Smooth muscle cell (in vitro differentiated cells): ENCODE measurements around the gene AQP5. TPM values are rescaled to one million over a fixed set of nuclear protein-coding genes. Genes with fewer than 3 reads are reported as not detected.

ENCODE experiments used
- DNase-seq: peaks from one replicate; lab custom pipeline; 2025; ENCODE audit not compliant: unreplicated experiment; lab: John Stamatoyannopoulos, UW
- H2AFZ ChIP-seq: fragments of 200-600 bp; sonication (generic); 2 replicates; pipeline ENCODE4 v1.6.0; 2016; ENCODE audit warnings: antibody characterized with exemption, low read depth, mild to moderate bottlenecking
- H3F3A ChIP-seq: fragments of 200-600 bp; sonication (generic); 2 replicates; pipeline ENCODE4 v1.6.0; 2017; ENCODE audit warnings: antibody characterized with exemption, low read depth
- H3K27ac ChIP-seq: fragments of 200-600 bp; sonication (generic); 2 replicates; pipeline ENCODE4 v1.5.1; 2016; ENCODE audit warnings: low read depth, mild to moderate bottlenecking
- H3K27me3 ChIP-seq: fragments of 200-600 bp; sonication (generic); 2 replicates; pipeline ENCODE4 v1.6.1; 2016; ENCODE audit warnings: low read depth, mild to moderate bottlenecking
- H3K36me3 ChIP-seq: fragments of 200-600 bp; sonication (generic); 2 replicates; pipeline ENCODE4 v1.5.1; 2016; ENCODE audit warnings: low read depth
- H3K4me1 ChIP-seq: fragments of 200-600 bp; sonication (generic); 2 replicates; pipeline ENCODE4 v1.5.1; 2016; ENCODE audit warnings: low read depth
- H3K4me2 ChIP-seq: fragments of 200-600 bp; sonication (generic); 2 replicates; pipeline ENCODE4 v1.6.0; 2016; ENCODE audit warnings: mild to moderate bottlenecking
- H3K4me3 ChIP-seq: fragments of 200-600 bp; sonication (generic); 2 replicates; pipeline ENCODE4 v1.5.1; 2016; ENCODE audit warnings: mild to moderate bottlenecking
- H3K79me2 ChIP-seq: fragments of 200-600 bp; sonication (generic); 2 replicates; pipeline ENCODE4 v1.6.0; 2016; ENCODE audit warnings: low read depth, mild to moderate bottlenecking
- H3K9ac ChIP-seq: fragments of 200-600 bp; sonication (generic); 2 replicates; pipeline ENCODE4 v1.6.0; 2016; ENCODE audit warnings: low read depth
- H3K9me3 ChIP-seq: fragments of 200-600 bp; sonication (generic); replicated peaks from 2 replicates; pipeline ENCODE4 v1.5.1; 2016; ENCODE audit warnings: low read depth
- H4K20me1 ChIP-seq: fragments of 200-600 bp; sonication (generic); 2 replicates; pipeline ENCODE4 v1.6.0; 2016; ENCODE audit warnings: low read depth
- WGBS: methylation state at CpG from one replicate; pipeline ENCODE4 v1.1.7; 2016; ENCODE audit warnings: low lambda C conversion rate; 5-methylcytosine and 5-hydroxymethylcytosine counted together
- polyA plus RNA-seq: library from polyadenylated mRNA; unstranded; fragments of >200 nt; fragmentation: Nextera tagmentation; extraction: Ambion mirVana; gene quantifications from 2 replicates; pipeline ENCODE4 v1.2.1, GENCODE V29; 2016
- total RNA-seq: library from RNA; depleted of rRNA; stranded (reverse); fragments of >200 nt; gene quantifications from 2 replicates; pipeline ENCODE4 v1.2.3, GENCODE V29; 2014
- TF ChIP-seq, protein P1 (sequence below): fragments of 200-600 bp; sonication (generic); IDR thresholded peaks from 2 replicates; pipeline ENCODE4 v1.5.1; 2017; ENCODE audit warnings: borderline replicate concordance, mild to moderate bottlenecking, antibody characterized with exemption; ENCODE audit not compliant: insufficient read depth, poor library complexity, severe bottlenecking

The AQP5 gene
- total and polyA plus RNA-seq, 2 experiments from 2014 or later: not detected

DNA sequence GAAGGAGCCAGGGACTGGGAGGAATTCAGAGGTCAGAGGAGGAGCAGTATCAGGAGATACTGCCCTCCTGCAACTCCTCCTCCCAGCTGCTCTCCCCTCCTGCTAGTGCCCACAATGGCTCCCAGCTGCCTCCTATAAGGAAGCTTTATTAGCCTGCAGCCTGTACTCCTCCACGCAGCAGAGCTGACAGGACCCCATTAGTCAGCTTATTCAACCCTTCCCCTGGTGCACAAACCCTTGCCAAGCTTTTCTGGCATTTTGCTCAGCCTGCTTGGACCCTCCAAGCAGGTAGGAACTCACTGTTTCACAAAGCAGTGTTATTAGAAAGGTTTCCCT is 18.1 kb upstream of the AQP5 start:
- H3K4me3 ChIP-seq: no peak overlapping the region
- no peaks in the 10 kb centered on the region for H3K79me2 ChIP-seq
- H3K4me1 ChIP-seq: peaks cover 4% of the 10 kb centered on the region
- TF ChIP-seq, protein P1, sequence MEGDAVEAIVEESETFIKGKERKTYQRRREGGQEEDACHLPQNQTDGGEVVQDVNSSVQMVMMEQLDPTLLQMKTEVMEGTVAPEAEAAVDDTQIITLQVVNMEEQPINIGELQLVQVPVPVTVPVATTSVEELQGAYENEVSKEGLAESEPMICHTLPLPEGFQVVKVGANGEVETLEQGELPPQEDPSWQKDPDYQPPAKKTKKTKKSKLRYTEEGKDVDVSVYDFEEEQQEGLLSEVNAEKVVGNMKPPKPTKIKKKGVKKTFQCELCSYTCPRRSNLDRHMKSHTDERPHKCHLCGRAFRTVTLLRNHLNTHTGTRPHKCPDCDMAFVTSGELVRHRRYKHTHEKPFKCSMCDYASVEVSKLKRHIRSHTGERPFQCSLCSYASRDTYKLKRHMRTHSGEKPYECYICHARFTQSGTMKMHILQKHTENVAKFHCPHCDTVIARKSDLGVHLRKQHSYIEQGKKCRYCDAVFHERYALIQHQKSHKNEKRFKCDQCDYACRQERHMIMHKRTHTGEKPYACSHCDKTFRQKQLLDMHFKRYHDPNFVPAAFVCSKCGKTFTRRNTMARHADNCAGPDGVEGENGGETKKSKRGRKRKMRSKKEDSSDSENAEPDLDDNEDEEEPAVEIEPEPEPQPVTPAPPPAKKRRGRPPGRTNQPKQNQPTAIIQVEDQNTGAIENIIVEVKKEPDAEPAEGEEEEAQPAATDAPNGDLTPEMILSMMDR: no peak
- H3K27ac ChIP-seq: no peak overlapping the region
- no peak overlapping the region for H3K4me2 ChIP-seq
- no peak overlapping the region for H3K9ac ChIP-seq
- H3K36me3 ChIP-seq: no peaks in the 10 kb centered on the region
- 94% methylated on average over 1 of the region's 1 CpG for WGBS
- H4K20me1 ChIP-seq: no peaks in the 10 kb centered on the region
- no peaks in the 10 kb centered on the region for H3F3A ChIP-seq
- no peaks in the 10 kb centered on the region for H3K27me3 ChIP-seq
- H2AFZ ChIP-seq: no peak overlapping the region
- DNase-seq: no peak
- no peaks in the 10 kb centered on the region for H3K9me3 ChIP-seq

GRCh38 chr12:49944046-49944445 is 17.6 kb upstream of the AQP5 start:
- Histone ChIP-seq H3K4me3 (no peak overlapping the region), H3K4me2 (no peak overlapping the region), H3F3A (no peaks in the 10 kb centered on the region), H2AFZ (no peak overlapping the region), H4K20me1 (no peaks in the 10 kb centered on the region), H3K4me1 (peaks cover 4% of the 10 kb centered on the region), H3K36me3 (no peaks in the 10 kb centered on the region), H3K79me2 (no peaks in the 10 kb centered on the region), H3K9me3 (no peaks in the 10 kb centered on the region), H3K9ac (no peak overlapping the region), H3K27ac (no peak overlapping the region), H3K27me3 (no peaks in the 10 kb centered on the region)
- WGBS: 94% methylated on average over 5 of the region's 5 CpGs
- DNase-seq: no peak
- TF ChIP-seq, protein P1: no peak

DNA sequence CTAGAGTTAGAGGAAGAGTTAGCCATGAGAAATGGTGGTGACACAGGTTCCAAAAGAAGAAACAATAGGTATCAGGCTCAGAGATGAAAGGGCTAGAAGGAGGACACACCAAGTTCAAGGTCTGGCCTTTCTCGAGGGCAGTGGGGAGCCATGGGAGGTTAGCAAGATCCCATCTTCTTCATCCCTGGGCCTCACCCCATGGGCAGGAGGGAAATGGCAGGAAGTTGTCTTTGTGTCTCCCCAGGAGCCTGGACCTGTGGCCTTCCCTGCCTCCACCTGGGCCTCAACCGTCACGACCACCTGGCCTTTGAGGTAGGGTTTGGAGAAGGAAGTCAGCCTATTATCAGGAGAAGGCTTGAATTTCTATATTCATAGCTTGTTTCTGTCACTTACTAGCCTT is 17.0 kb upstream of the AQP5 start:
- H3K27ac ChIP-seq: no peak overlapping the region
- H3F3A ChIP-seq: no peaks in the 10 kb centered on the region
- H2AFZ ChIP-seq: no peak overlapping the region
- WGBS: 91% methylated on average over 3 of the region's 3 CpGs
- no peak overlapping the region for H3K4me3 ChIP-seq
- H3K36me3 ChIP-seq: no peaks in the 10 kb centered on the region
- no peaks in the 10 kb centered on the region for H3K27me3 ChIP-seq
- H3K79me2 ChIP-seq: no peaks in the 10 kb centered on the region
- TF ChIP-seq, protein P1: no peak
- H4K20me1 ChIP-seq: no peaks in the 10 kb centered on the region
- no peak for DNase-seq
- H3K4me2 ChIP-seq: peak overlapping the region; percentile 85
- H3K4me1 ChIP-seq: peaks cover 4% of the 10 kb centered on the region
- H3K9me3 ChIP-seq: no peaks in the 10 kb centered on the region
- no peak overlapping the region for H3K9ac ChIP-seq

- WGBS: 10% methylated on average over 27 of the region's 28 CpGs
- no peak overlapping the region for H3K9ac ChIP-seq
- TF ChIP-seq, protein P1: peak; percentile 77
- H3K4me2 ChIP-seq: peak overlapping the region; percentile 85
- H3K79me2 ChIP-seq: no peaks in the 10 kb centered on the region
- no peaks in the 10 kb centered on the region for H3F3A ChIP-seq
- H4K20me1 ChIP-seq: no peaks in the 10 kb centered on the region
- peak overlapping the region; percentile 44 for H3K4me3 ChIP-seq
- no peak overlapping the region for H3K27ac ChIP-seq
- no peaks in the 10 kb centered on the region for H3K36me3 ChIP-seq
- no peaks in the 10 kb centered on the region for H3K9me3 ChIP-seq
- H2AFZ ChIP-seq: peak overlapping the region; percentile 96
- peaks cover 4% of the 10 kb centered on the region for H3K4me1 ChIP-seq
- no peaks in the 10 kb centered on the region for H3K27me3 ChIP-seq
- peak; percentile 67 for DNase-seq
These were observed 16.1 kb upstream of the AQP5 start for GRCh38 chr12:49945394-49946080.
